Measurements from ENCODE around the gene ZFP36L1. TPM values are rescaled to one million over a fixed set of nuclear protein-coding genes. Genes with fewer than 3 reads are reported as not detected.

The ZFP36L1 gene
- total RNA-seq, 2 donors from 2014 or later = 99.4 to 99.6 TPM

GRCh38 chr14:68755016-68755353 lies 37.9 kb downstream of the ZFP36L1 start:
- Mint-ChIP-seq H3K4me3 (no peak overlapping the region), H3K27ac (no peak overlapping the region), H3K27me3 (ENCODE audit: insufficient read depth) (no peaks in the 10 kb centered on the region), H3K4me1 (peaks cover 39% of the 10 kb centered on the region), H3K36me3 (ENCODE audit: low read depth) (no peaks in the 10 kb centered on the region), H3K9me3 (no peaks in the 10 kb centered on the region)
- Histone ChIP-seq H3K9ac (ENCODE audit: extremely low read depth, low read length, poor library complexity, severe bottlenecking) (no peak overlapping the region), H3K36me3 (ENCODE audit: control insufficient read depth, insufficient read depth, low read length) (no peaks in the 10 kb centered on the region), H3K4me1 (ENCODE audit: control insufficient read depth, insufficient read depth, low read length) (no peaks in the 10 kb centered on the region), H3K27me3 (ENCODE audit: control insufficient read depth, insufficient read depth, low read length, poor library complexity, severe bottlenecking) (no peaks in the 10 kb centered on the region), H3K4me3 (ENCODE audit: low read length) (no peak overlapping the region), H3K9me3 (ENCODE audit: control insufficient read depth, low read length) (no peaks in the 10 kb centered on the region), H3K27ac (ENCODE audit: low read depth, low read length) (no peak overlapping the region)
- TF ChIP-seq CTCF (conservative IDR thresholded peaks at IDR 0.05) = no peak
- 92 to 100% methylated on average over 2 to 3 of the region's 3 CpGs for WGBS, 2 experiments (ENCODE audit: insufficient coverage in 1 of 2, insufficient read length in 1 of 2)
- no peak for DNase-seq

GRCh38 chr14:68753690-68754089 lies 39.2 kb downstream of the ZFP36L1 start:
- DNase-seq = no peak
- Histone ChIP-seq H3K9me3 (ENCODE audit: control insufficient read depth, low read length) (no peaks in the 10 kb centered on the region), H3K4me3 (ENCODE audit: low read length) (no peak overlapping the region), H3K36me3 (ENCODE audit: control insufficient read depth, insufficient read depth, low read length) (no peaks in the 10 kb centered on the region), H3K27me3 (ENCODE audit: control insufficient read depth, insufficient read depth, low read length, poor library complexity, severe bottlenecking) (no peaks in the 10 kb centered on the region), H3K9ac (ENCODE audit: extremely low read depth, low read length, poor library complexity, severe bottlenecking) (no peak overlapping the region), H3K4me1 (ENCODE audit: control insufficient read depth, insufficient read depth, low read length) (no peaks in the 10 kb centered on the region), H3K27ac (ENCODE audit: low read depth, low read length) (no peak overlapping the region)
- H3K36me3 Mint-ChIP-seq (ENCODE audit: low read depth) = no peaks in the 10 kb centered on the region
- H3K4me3 Mint-ChIP-seq = no peak overlapping the region
- WGBS, 2 experiments (ENCODE audit: insufficient coverage in 1 of 2, insufficient read length in 1 of 2) = 92 to 97% methylated on average over 3 to 4 of the region's 4 CpGs
- no peaks in the 10 kb centered on the region for H3K27me3 Mint-ChIP-seq (ENCODE audit: insufficient read depth)
- TF ChIP-seq CTCF (conservative IDR thresholded peaks at IDR 0.05) = no peak
- no peak overlapping the region for H3K27ac Mint-ChIP-seq
- no peaks in the 10 kb centered on the region for H3K9me3 Mint-ChIP-seq
- H3K4me1 Mint-ChIP-seq = peaks cover 28% of the 10 kb centered on the region

- Histone ChIP-seq H3K27ac (ENCODE audit: low read depth, low read length) (no peak overlapping the region), H3K4me1 (ENCODE audit: control insufficient read depth, insufficient read depth, low read length) (no peaks in the 10 kb centered on the region)
- H3K27ac Mint-ChIP-seq = no peak overlapping the region
These were observed 40.4 kb downstream of the ZFP36L1 start for GRCh38 chr14:68752271-68753006.

More at GRCh38 chr14:68752271-68753006, 40.4 kb downstream of the ZFP36L1 start:
- no peak overlapping the region for H3K4me3 Mint-ChIP-seq
- H3K9me3 Mint-ChIP-seq = no peaks in the 10 kb centered on the region
- H3K36me3 ChIP-seq (ENCODE audit: control insufficient read depth, insufficient read depth, low read length) = no peaks in the 10 kb centered on the region
- peaks cover 22% of the 10 kb centered on the region for H3K4me1 Mint-ChIP-seq
- no peaks in the 10 kb centered on the region for H3K27me3 ChIP-seq (ENCODE audit: control insufficient read depth, insufficient read depth, low read length, poor library complexity, severe bottlenecking)
- TF ChIP-seq CTCF (conservative IDR thresholded peaks at IDR 0.05) = no peak
- H3K36me3 Mint-ChIP-seq (ENCODE audit: low read depth) = no peaks in the 10 kb centered on the region
- H3K27me3 Mint-ChIP-seq (ENCODE audit: insufficient read depth) = no peaks in the 10 kb centered on the region
- DNase-seq = no peak
- WGBS, 2 experiments (ENCODE audit: insufficient coverage in 1 of 2, insufficient read length in 1 of 2) = 88 to 94% methylated on average over 4 to 6 of the region's 6 CpGs
- no peaks in the 10 kb centered on the region for H3K9me3 ChIP-seq (ENCODE audit: control insufficient read depth, low read length)
- H3K9ac ChIP-seq (ENCODE audit: extremely low read depth, low read length, poor library complexity, severe bottlenecking) = no peak overlapping the region
- no peak overlapping the region for H3K4me3 ChIP-seq (ENCODE audit: low read length)
